Astrocyte (in vitro differentiated cells and primary cell): ENCODE results near the gene SPART. TPM values are rescaled to one million over a fixed set of nuclear protein-coding genes. Genes with fewer than 3 reads are reported as not detected.
"Not testable (repeated sequence)": the region's sequence is repeated elsewhere in the genome, so short reads cannot be mapped to it uniquely, and the experiment has no call there.

Experiments
- DNase-seq: peaks from one replicate; pipeline ENCODE4 v3.0.0-alpha.2; 2010; ENCODE audit warnings: low read depth
- FAIRE-seq: peaks from 2 replicates; lab custom pipeline; 2011; peaks lifted over from hg19 to GRCh38; lab: Jason Lieb, UNC
- H2AFZ ChIP-seq: 2 replicates; pipeline ENCODE4 v1.6.0; 2012; ENCODE audit warnings: low read depth, low read length, inconsistent platforms
- H3K27ac ChIP-seq: 2 replicates; pipeline ENCODE4 v1.5.1; 2011; ENCODE audit warnings: low read depth, low read length, inconsistent platforms
- H3K27me3 ChIP-seq: 2 replicates; pipeline ENCODE4 v1.6.0; 2011; ENCODE audit warnings: low read length, inconsistent platforms; ENCODE audit not compliant: insufficient read depth
- H3K36me3 ChIP-seq: 2 replicates; pipeline ENCODE4 v1.5.1; 2011; ENCODE audit warnings: low read length, inconsistent platforms; ENCODE audit not compliant: insufficient read depth
- H3K4me1 ChIP-seq: 2 replicates; pipeline ENCODE4 v1.5.1; 2011; ENCODE audit warnings: low read length, inconsistent platforms; ENCODE audit not compliant: insufficient read depth
- H3K4me2 ChIP-seq: 2 replicates; pipeline ENCODE4 v1.6.0; 2012; ENCODE audit warnings: low read length, inconsistent platforms
- H3K4me3 ChIP-seq: 2 replicates; pipeline ENCODE4 v1.5.1; 2011; ENCODE audit warnings: low read depth, mild to moderate bottlenecking, low read length, inconsistent platforms; ENCODE audit not compliant: insufficient read depth
- H3K79me2 ChIP-seq: 2 replicates; pipeline ENCODE4 v1.6.0; 2012; ENCODE audit warnings: mild to moderate bottlenecking, low read length, inconsistent platforms; ENCODE audit not compliant: insufficient read depth
- H3K9ac ChIP-seq: 2 replicates; pipeline ENCODE4 v1.6.0; 2012; ENCODE audit warnings: mild to moderate bottlenecking, low read length, inconsistent platforms
- H3K9me3 ChIP-seq: 2 replicates; pipeline ENCODE4 v1.5.1; 2012; ENCODE audit warnings: low read depth, mild to moderate bottlenecking, low read length, inconsistent platforms; ENCODE audit not compliant: insufficient read depth
- H4K20me1 ChIP-seq: 2 replicates; pipeline ENCODE4 v1.6.0; 2012; ENCODE audit warnings: low read length, inconsistent platforms; ENCODE audit not compliant: insufficient read depth
- H3K27ac Mint-ChIP-seq: one replicate; pipeline ENCODE4 v1.8.0; 2021; ENCODE audit warnings: mild to moderate bottlenecking, mixed read lengths; ENCODE audit not compliant: unreplicated experiment
- H3K27me3 Mint-ChIP-seq: one replicate; pipeline ENCODE4 v1.8.0; 2021; ENCODE audit warnings: low read depth, mixed read lengths; ENCODE audit not compliant: unreplicated experiment
- H3K36me3 Mint-ChIP-seq: one replicate; pipeline ENCODE4 v1.8.0; 2021; ENCODE audit warnings: low read depth, mixed read lengths; ENCODE audit not compliant: unreplicated experiment
- H3K4me1 Mint-ChIP-seq: one replicate; pipeline ENCODE4 v1.8.0; 2021; ENCODE audit warnings: low read depth, mixed read lengths; ENCODE audit not compliant: unreplicated experiment
- H3K4me3 Mint-ChIP-seq: one replicate; pipeline ENCODE4 v1.8.0; 2021; ENCODE audit warnings: mild to moderate bottlenecking, moderate library complexity, mixed read lengths; ENCODE audit not compliant: unreplicated experiment
- H3K9me3 Mint-ChIP-seq: one replicate; pipeline ENCODE4 v1.8.0; 2021; ENCODE audit warnings: mild to moderate bottlenecking, mixed read lengths; ENCODE audit not compliant: unreplicated experiment
- CTCF ChIP-seq: IDR thresholded peaks from 2 replicates; pipeline ENCODE4 v1.5.1; 2011; ENCODE audit warnings: low read depth, mild to moderate bottlenecking, inconsistent platforms, low read length, moderate library complexity; ENCODE audit not compliant: insufficient read depth
- EZH2 ChIP-seq: IDR thresholded peaks from 2 replicates; pipeline ENCODE4 v1.6.1; 2012; ENCODE audit warnings: mild to moderate bottlenecking, low read length, inconsistent platforms; ENCODE audit not compliant: insufficient read depth
- total RNA-seq: library from RNA; stranded (reverse); gene quantifications from 2 replicates; pipeline ENCODE4 v1.2.1, GENCODE V29; 2021

Gene SPART
- total RNA-seq, 1 donor from 2014 or later, result 50.6 TPM

- no peaks in the 10 kb centered on the region for H3K9me3 ChIP-seq
- H3K4me1 ChIP-seq, result peaks cover 7% of the 10 kb centered on the region
- no peak overlapping the region for H3K9ac ChIP-seq
- Mint-ChIP-seq H3K27ac (no peak overlapping the region), H3K36me3 (peaks cover 5% of the 10 kb centered on the region), H3K4me3 (no peak overlapping the region), H3K27me3 (no peaks in the 10 kb centered on the region), H3K9me3 (peaks cover 2% of the 10 kb centered on the region), H3K4me1 (peaks cover 7% of the 10 kb centered on the region)
- no peak for FAIRE-seq
- H3K4me2 ChIP-seq, result no peak overlapping the region
- no peaks in the 10 kb centered on the region for H3K27me3 ChIP-seq
- no peak for DNase-seq
- no peaks in the 10 kb centered on the region for H4K20me1 ChIP-seq
- no peak overlapping the region for H2AFZ ChIP-seq
- H3K4me3 ChIP-seq, result no peak overlapping the region
- TF ChIP-seq CTCF (no peak), EZH2 (no peak)
- no peaks in the 10 kb centered on the region for H3K36me3 ChIP-seq
- no peak overlapping the region for H3K27ac ChIP-seq
- no peaks in the 10 kb centered on the region for H3K79me2 ChIP-seq
Observed at GRCh38 chr13:36302289-36302688, 43.9 kb downstream of the SPART start.

GRCh38 chr13:36299469-36299868 lies 46.7 kb downstream of the SPART start:
- H3K36me3 Mint-ChIP-seq, H2AFZ ChIP-seq, DNase-seq, H3K4me1 Mint-ChIP-seq, H3K27me3 ChIP-seq, H3K9me3 Mint-ChIP-seq, H3K4me1 ChIP-seq, FAIRE-seq, H3K9me3 ChIP-seq, H3K36me3 ChIP-seq, H3K9ac ChIP-seq, H3K27me3 Mint-ChIP-seq, H3K27ac ChIP-seq, H3K4me3 ChIP-seq, H3K4me3 Mint-ChIP-seq, H3K79me2 ChIP-seq, H3K27ac Mint-ChIP-seq, H3K4me2 ChIP-seq, H4K20me1 ChIP-seq: not testable (repeated sequence)

- Mint-ChIP-seq H3K9me3 (peaks cover 2% of the 10 kb centered on the region), H3K27ac (peak overlapping the region; percentile 75), H3K27me3 (no peaks in the 10 kb centered on the region), H3K4me1 (peaks cover 7% of the 10 kb centered on the region), H3K36me3 (peaks cover 5% of the 10 kb centered on the region), H3K4me3 (peak overlapping the region; percentile 86)
- TF ChIP-seq CTCF (no peak), EZH2 (no peak)
- Histone ChIP-seq H3K27me3 (no peaks in the 10 kb centered on the region), H3K9ac (peak overlapping the region; percentile 83), H3K4me3 (peak overlapping the region; percentile 75), H2AFZ (no peak overlapping the region), H3K4me2 (peak overlapping the region; percentile 95), H4K20me1 (no peaks in the 10 kb centered on the region), H3K9me3 (no peaks in the 10 kb centered on the region), H3K4me1 (peaks cover 7% of the 10 kb centered on the region), H3K79me2 (no peaks in the 10 kb centered on the region), H3K27ac (no peak overlapping the region), H3K36me3 (no peaks in the 10 kb centered on the region)
- FAIRE-seq (no peak), DNase-seq (no peak)
Observed at GRCh38 chr13:36298535-36299068, 47.6 kb downstream of the SPART start.
